ENCODE data around the gene ATG14. TPM values are rescaled to one million over a fixed set of nuclear protein-coding genes. Genes with fewer than 3 reads are reported as not detected.
"Not testable (repeated sequence)": the region's sequence is repeated elsewhere in the genome, so short reads cannot be mapped to it uniquely, and the experiment has no call there.

The ATG14 gene
- total RNA-seq, 2 donors from 2014 or later: 6.7 to 11.1 TPM

- Histone ChIP-seq H3K27ac (no peak overlapping the region), H3K4me1 (no peaks in the 10 kb centered on the region), H3K27me3 (peaks cover 0 to 4% of the 10 kb centered on the region in 2 donors), H3K9me3 (no peaks in the 10 kb centered on the region), H3K4me3 (no peak overlapping the region), H3K36me3 (no peaks in the 10 kb centered on the region)
- DNase-seq (ENCODE audit: low spot score): no peak
- no peak for TF ChIP-seq CTCF (IDR thresholded peaks at IDR 0.05)
Observed at GRCh38 chr14:55432628-55433027, 21.0 kb upstream of the ATG14 start.

GRCh38 chr14:55430024-55430690, 18.5 kb upstream of the ATG14 start:
- Histone ChIP-seq H3K4me1 (no peaks in the 10 kb centered on the region), H3K9me3 (no peaks in the 10 kb centered on the region), H3K27ac (no peak overlapping the region), H3K4me3 (no peak overlapping the region), H3K36me3 (no peaks in the 10 kb centered on the region), H3K27me3 (peaks cover 0 to 4% of the 10 kb centered on the region in 2 donors)
- no peak for DNase-seq (ENCODE audit: low spot score)
- TF ChIP-seq CTCF (IDR thresholded peaks at IDR 0.05): peak in 1 of 2 donors; percentile 60

- DNase-seq (ENCODE audit: low spot score): no peak
- Histone ChIP-seq H3K27ac (no peak overlapping the region), H3K4me1 (no peaks in the 10 kb centered on the region), H3K27me3 (no peaks in the 10 kb centered on the region), H3K9me3 (no peaks in the 10 kb centered on the region), H3K4me3 (no peak overlapping the region), H3K36me3 (no peaks in the 10 kb centered on the region)
- TF ChIP-seq CTCF (IDR thresholded peaks at IDR 0.05): no peak
Observed at GRCh38 chr14:55427439-55427838, 15.8 kb upstream of the ATG14 start.

DNA sequence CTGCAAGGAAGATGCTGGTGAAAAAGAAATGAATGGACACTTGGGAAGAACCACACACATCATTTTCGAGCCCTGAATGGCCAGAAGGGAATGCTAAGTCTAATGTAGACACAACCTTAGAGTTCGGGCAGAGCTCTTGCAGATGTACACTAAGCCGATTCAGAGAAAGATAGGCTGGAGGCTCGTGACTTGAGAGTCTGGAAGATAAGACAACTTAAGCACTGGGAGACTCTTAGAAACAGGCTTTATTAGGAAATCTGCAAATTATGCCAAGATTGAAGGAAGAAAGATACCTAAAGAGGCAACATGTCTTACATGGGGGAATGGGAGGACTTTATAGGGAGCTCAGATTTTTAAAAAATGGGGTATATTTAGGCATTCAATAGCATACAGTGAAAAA, 15.3 kb upstream of the ATG14 start:
- Histone ChIP-seq H3K4me3 (no peak overlapping the region), H3K27ac (no peak overlapping the region), H3K4me1 (no peaks in the 10 kb centered on the region), H3K36me3 (no peaks in the 10 kb centered on the region), H3K27me3 (no peaks in the 10 kb centered on the region), H3K9me3 (no peaks in the 10 kb centered on the region)
- no peak for TF ChIP-seq CTCF (IDR thresholded peaks at IDR 0.05)
- DNase-seq (ENCODE audit: low spot score): no peak

DNA sequence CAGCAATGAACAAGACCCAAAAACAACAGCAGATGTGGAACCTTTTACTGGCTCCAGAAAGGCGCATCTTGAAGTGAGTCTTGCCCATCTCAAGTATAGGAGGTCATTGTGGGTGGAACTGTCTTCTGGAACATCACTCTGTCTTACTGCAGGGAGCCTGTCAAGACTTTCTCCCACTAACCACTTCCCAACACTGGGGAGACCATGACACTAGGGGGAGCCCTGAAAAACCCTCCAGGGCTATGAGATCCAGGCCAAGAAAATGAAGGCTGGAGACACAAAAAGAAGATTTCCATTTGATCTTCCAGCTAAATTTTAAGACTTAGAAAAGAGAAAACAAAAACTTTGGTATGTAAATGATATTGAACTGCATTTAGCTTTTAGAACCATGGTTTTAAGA, 13.5 kb upstream of the ATG14 start:
- Histone ChIP-seq H3K4me1 (no peaks in the 10 kb centered on the region), H3K27ac (no peak overlapping the region), H3K4me3 (no peak overlapping the region), H3K27me3 (no peaks in the 10 kb centered on the region), H3K9me3 (no peaks in the 10 kb centered on the region), H3K36me3 (no peaks in the 10 kb centered on the region)
- DNase-seq (ENCODE audit: low spot score): no peak
- no peak for TF ChIP-seq CTCF (IDR thresholded peaks at IDR 0.05)

- Histone ChIP-seq H3K27ac (no peak overlapping the region), H3K9me3 (no peaks in the 10 kb centered on the region), H3K27me3 (no peaks in the 10 kb centered on the region), H3K4me3 (no peak overlapping the region), H3K4me1 (no peaks in the 10 kb centered on the region), H3K36me3 (no peaks in the 10 kb centered on the region)
- DNase-seq (ENCODE audit: low spot score): no peak
- no peak for TF ChIP-seq CTCF (IDR thresholded peaks at IDR 0.05)
Observed at GRCh38 chr14:55423969-55424368, 12.3 kb upstream of the ATG14 start.

DNA sequence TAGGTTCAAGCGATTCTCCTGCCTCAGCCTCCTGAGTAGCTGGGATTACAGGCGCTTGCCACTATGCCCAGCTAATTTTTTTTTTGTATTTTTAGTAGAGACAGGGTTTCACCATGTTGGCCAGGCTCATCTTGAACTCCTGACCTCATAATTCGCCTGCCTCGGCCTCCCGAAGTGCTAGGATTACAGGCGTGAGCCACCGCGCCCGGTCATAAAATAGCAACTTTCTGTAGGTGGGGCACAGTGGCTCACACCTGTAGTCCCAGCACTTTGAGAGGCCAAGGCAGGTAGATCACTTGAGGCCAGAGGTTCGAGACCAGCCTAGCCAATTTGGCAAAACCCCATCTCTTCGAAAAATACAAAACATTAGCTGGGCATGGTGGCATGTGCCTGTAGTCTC, 10.7 kb upstream of the ATG14 start:
- not testable (repeated sequence) for DNase-seq (ENCODE audit: low spot score); H3K9me3 ChIP-seq; H3K4me3 ChIP-seq; H3K27me3 ChIP-seq; H3K4me1 ChIP-seq; H3K27ac ChIP-seq; H3K36me3 ChIP-seq

Measured in right atrium auricular region (tissue), 2 donors.